Chondrocyte (in vitro differentiated cells): Measurements from ENCODE around the gene GNG2. TPM values are rescaled to one million over a fixed set of nuclear protein-coding genes. Genes with fewer than 3 reads are reported as not detected.

ENCODE experiments used
- DNase-seq: peaks from one replicate; pipeline ENCODE4 v3.0.0; 2021; ENCODE audit warnings: mixed read lengths, low spot score
- H3K27ac Mint-ChIP-seq: one replicate; pipeline ENCODE4 v1.8.0; 2021; ENCODE audit warnings: mild to moderate bottlenecking, moderate library complexity, mixed read lengths; ENCODE audit not compliant: unreplicated experiment
- H3K27me3 Mint-ChIP-seq: 2 replicates; pipeline ENCODE4 v1.8.0; 2021; ENCODE audit warnings: low read depth, mixed read lengths
- H3K36me3 Mint-ChIP-seq: 2 replicates; pipeline ENCODE4 v1.8.0; 2021; ENCODE audit warnings: low read depth, mixed read lengths
- H3K4me1 Mint-ChIP-seq: 2 replicates; pipeline ENCODE4 v1.8.0; 2021; ENCODE audit warnings: low read depth, mild to moderate bottlenecking, mixed read lengths
- H3K4me3 Mint-ChIP-seq: one replicate; pipeline ENCODE4 v1.8.0; 2021; ENCODE audit warnings: mild to moderate bottlenecking, moderate library complexity, mixed read lengths; ENCODE audit not compliant: unreplicated experiment
- H3K9me3 Mint-ChIP-seq: 2 replicates; pipeline ENCODE4 v1.8.0; 2021; ENCODE audit warnings: low read depth, mixed read lengths
- total RNA-seq: library from RNA; stranded (reverse); gene quantifications from 3 replicates; pipeline ENCODE4 v1.2.1, GENCODE V29; 2021
- TF ChIP-seq, protein P1 (sequence below): fragments of 200-600 bp; sonication (generic); IDR thresholded peaks from 2 replicates; pipeline ENCODE4 v1.5.0; 2021; ENCODE audit warnings: antibody characterized with exemption, mild to moderate bottlenecking, moderate library complexity

GNG2 gene
- total RNA-seq, 1 donor from 2014 or later: 2.4 TPM

DNA sequence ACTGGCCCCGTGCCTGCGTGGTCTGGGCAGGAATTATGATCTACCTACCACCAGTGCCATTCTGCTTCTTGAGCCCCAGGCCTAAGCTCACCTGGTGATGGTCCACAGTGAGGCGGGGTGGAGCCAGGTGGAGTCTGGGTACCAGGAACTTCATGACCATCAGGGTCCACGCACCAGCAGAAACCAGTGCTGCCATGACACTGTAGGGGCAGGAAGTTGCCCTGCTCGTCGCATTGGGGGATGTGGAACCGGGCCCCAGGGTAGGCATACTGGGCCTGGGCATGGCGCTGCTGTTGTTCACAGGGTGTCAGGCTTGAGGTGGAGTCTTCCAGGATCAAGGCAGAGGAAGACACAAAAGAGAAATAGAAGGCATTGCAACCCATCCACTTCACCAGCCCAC lies 158.6 kb downstream of the GNG2 start:
- Mint-ChIP-seq H3K4me3 (no peak overlapping the region), H3K36me3 (peaks cover 27% of the 10 kb centered on the region), H3K27me3 (no peaks in the 10 kb centered on the region), H3K4me1 (peaks cover 38% of the 10 kb centered on the region), H3K27ac (no peak overlapping the region), H3K9me3 (no peaks in the 10 kb centered on the region)
- TF ChIP-seq, protein P1, sequence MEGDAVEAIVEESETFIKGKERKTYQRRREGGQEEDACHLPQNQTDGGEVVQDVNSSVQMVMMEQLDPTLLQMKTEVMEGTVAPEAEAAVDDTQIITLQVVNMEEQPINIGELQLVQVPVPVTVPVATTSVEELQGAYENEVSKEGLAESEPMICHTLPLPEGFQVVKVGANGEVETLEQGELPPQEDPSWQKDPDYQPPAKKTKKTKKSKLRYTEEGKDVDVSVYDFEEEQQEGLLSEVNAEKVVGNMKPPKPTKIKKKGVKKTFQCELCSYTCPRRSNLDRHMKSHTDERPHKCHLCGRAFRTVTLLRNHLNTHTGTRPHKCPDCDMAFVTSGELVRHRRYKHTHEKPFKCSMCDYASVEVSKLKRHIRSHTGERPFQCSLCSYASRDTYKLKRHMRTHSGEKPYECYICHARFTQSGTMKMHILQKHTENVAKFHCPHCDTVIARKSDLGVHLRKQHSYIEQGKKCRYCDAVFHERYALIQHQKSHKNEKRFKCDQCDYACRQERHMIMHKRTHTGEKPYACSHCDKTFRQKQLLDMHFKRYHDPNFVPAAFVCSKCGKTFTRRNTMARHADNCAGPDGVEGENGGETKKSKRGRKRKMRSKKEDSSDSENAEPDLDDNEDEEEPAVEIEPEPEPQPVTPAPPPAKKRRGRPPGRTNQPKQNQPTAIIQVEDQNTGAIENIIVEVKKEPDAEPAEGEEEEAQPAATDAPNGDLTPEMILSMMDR: no peak
- DNase-seq: no peak

Other genes with a start within 250 kb of the GNG2 start
- gene FRMD6, start 208.7 kb upstream of the GNG2 start, total RNA-seq: 105 to 135 TPM (median 131 TPM) in 3 replicates
- 161 to 180 TPM (median 169 TPM) in 3 replicates for gene RTRAF, start 128.9 kb downstream of the GNG2 start, total RNA-seq
- 49.4 to 67.8 TPM (median 51.6 TPM) in 3 replicates for gene NID2, start 208.4 kb downstream of the GNG2 start, total RNA-seq